ENCODE results near the gene TCF7L1.

Gene TCF7L1

GRCh38 chr2:85165088-85165690 lies 32.0 kb downstream of the TCF7L1 start:
- DNase-seq, result no peak

- no peak for DNase-seq
Observed at GRCh38 chr2:85166021-85166420, 32.8 kb downstream of the TCF7L1 start.

- DNase-seq, result no peak
Observed at GRCh38 chr2:85167479-85167878, 34.3 kb downstream of the TCF7L1 start.

GRCh38 chr2:85168942-85169341 lies 35.8 kb downstream of the TCF7L1 start:
- no peak for DNase-seq

- no peak for DNase-seq
Observed at GRCh38 chr2:85169581-85169980, 36.4 kb downstream of the TCF7L1 start.

GRCh38 chr2:85170938-85171475 lies 37.8 kb downstream of the TCF7L1 start:
- DNase-seq, result no peak

- DNase-seq, result no peak
Observed at GRCh38 chr2:85171916-85172315, 38.7 kb downstream of the TCF7L1 start.

GRCh38 chr2:85173909-85174308 lies 40.7 kb downstream of the TCF7L1 start:
- DNase-seq, result no peak

GRCh38 chr2:85174943-85175342 lies 41.8 kb downstream of the TCF7L1 start:
- DNase-seq, result peak; percentile 61

GRCh38 chr2:85175369-85176299 lies 42.4 kb downstream of the TCF7L1 start:
- no peak for DNase-seq

GRCh38 chr2:85177031-85177824 lies 44.0 kb downstream of the TCF7L1 start:
- no peak for DNase-seq

GRCh38 chr2:85178154-85178553 lies 45.0 kb downstream of the TCF7L1 start:
- no peak for DNase-seq

GRCh38 chr2:85178980-85179411 lies 45.8 kb downstream of the TCF7L1 start:
- no peak for DNase-seq

- no peak for DNase-seq
Observed at GRCh38 chr2:85179541-85179940, 46.3 kb downstream of the TCF7L1 start.

- DNase-seq, result no peak
Observed at GRCh38 chr2:85180322-85181133, 47.3 kb downstream of the TCF7L1 start.

GRCh38 chr2:85181134-85181631 lies 48.0 kb downstream of the TCF7L1 start:
- DNase-seq, result peak; percentile 40

- no peak for DNase-seq
Observed at GRCh38 chr2:85181844-85182456, 48.8 kb downstream of the TCF7L1 start.

- no peak for DNase-seq
Observed at GRCh38 chr2:85183076-85183475, 49.9 kb downstream of the TCF7L1 start.

- no peak for DNase-seq
Observed at GRCh38 chr2:85183479-85183878, 50.3 kb downstream of the TCF7L1 start.

GRCh38 chr2:85184231-85184630 lies 51.0 kb downstream of the TCF7L1 start:
- no peak for DNase-seq

- DNase-seq, result no peak
Observed at GRCh38 chr2:85184990-85185389, 51.8 kb downstream of the TCF7L1 start.
